ENCODE data around the gene C7orf33.
"Not testable (repeated sequence)": the region's sequence is repeated elsewhere in the genome, so short reads cannot be mapped to it uniquely, and the experiment has no call there.

Gene C7orf33

DNA sequence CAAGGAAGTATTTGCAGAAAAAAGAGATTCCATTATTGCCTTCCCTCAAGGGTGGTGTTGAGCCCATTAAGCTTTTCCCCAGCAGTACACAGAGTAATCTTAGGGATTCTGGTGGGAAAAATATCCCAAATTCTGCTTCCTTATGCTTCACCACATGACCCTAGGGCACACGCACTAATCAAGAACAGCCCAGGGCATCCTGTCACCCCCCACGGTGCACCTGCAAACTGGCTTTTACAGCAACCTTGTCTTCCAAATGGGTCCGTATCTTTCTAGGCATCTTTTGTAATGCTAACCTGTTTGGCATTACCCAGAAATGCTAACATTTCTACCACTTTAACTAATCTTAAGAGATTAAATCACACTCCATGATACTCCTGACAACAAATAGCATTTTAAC lies 926 bp upstream of the C7orf33 start:
- H3K4me3 ChIP-seq (ENCODE audit: insufficient read length, low read depth): no peak overlapping the region
- no peak overlapping the region for H3K9ac ChIP-seq (ENCODE audit: insufficient read length, low read depth)
- H3K36me3 ChIP-seq (ENCODE audit: insufficient read depth, insufficient read length, low read length): no peaks in the 10 kb centered on the region
- H3K9me3 ChIP-seq (ENCODE audit: insufficient read depth, low read length): no peaks in the 10 kb centered on the region
- no peaks in the 10 kb centered on the region for H3K27me3 ChIP-seq (ENCODE audit: insufficient read depth, insufficient read length)
- no peak for DNase-seq (ENCODE audit: low read depth, low spot score)
- no peaks in the 10 kb centered on the region for H3K4me1 ChIP-seq (ENCODE audit: insufficient read depth, insufficient read length)
- TF ChIP-seq YY1 (IDR thresholded peaks at IDR 0.05; ENCODE audit: insufficient read depth, insufficient read length) (no peak), ZNF274 (IDR thresholded peaks at IDR 0.05; ENCODE audit: low read depth, low read length) (no peak), SUZ12 (IDR thresholded peaks at IDR 0.05; ENCODE audit: extremely low read depth, insufficient read depth, insufficient read length) (no peak)

DNA sequence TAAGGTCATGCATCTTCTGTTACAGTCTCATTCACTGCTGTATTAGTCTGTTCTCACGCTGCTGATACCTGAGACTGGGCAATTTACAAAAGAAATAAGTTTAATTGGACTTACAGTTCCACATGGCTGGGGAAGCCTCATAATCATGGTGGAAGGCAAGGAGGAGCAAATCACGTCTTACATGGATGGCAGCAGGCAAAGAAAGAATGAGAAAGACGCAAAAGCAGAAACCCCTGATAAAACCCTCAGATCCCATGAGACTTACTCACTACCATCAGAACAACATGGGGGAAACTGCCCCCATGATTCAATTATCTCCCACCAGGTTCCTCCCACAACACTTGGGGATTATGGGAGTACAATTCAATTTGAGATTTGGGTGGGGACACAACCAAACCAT lies 5.8 kb downstream of the C7orf33 start:
- not testable (repeated sequence) for H3K36me3 ChIP-seq (ENCODE audit: insufficient read depth, insufficient read length, low read length); H3K4me3 ChIP-seq (ENCODE audit: insufficient read length, low read depth); H3K4me1 ChIP-seq (ENCODE audit: insufficient read depth, insufficient read length); DNase-seq (ENCODE audit: low read depth, low spot score); H3K9me3 ChIP-seq (ENCODE audit: insufficient read depth, low read length); H3K9ac ChIP-seq (ENCODE audit: insufficient read length, low read depth); H3K27me3 ChIP-seq (ENCODE audit: insufficient read depth, insufficient read length)

DNA sequence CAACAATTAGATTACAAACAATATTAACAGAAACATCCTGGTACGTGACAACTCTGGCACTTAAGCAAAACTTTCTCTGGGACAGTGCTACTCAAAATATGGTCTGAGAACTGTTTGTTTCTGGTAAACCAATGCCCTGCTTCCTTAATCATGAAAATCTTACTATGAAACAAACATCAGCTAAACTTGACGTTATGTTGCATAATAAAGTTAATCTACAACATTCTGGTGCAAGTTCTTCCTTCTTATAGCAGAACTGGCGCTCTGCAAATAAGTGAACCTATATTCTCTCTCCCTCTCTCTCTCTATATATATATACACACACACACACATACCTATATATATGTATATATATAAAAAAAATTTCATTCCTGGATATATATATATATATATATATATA lies 7.8 kb downstream of the C7orf33 start:
- no peak overlapping the region for H3K9ac ChIP-seq (ENCODE audit: insufficient read length, low read depth)
- DNase-seq (ENCODE audit: low read depth, low spot score): no peak
- no peaks in the 10 kb centered on the region for H3K4me1 ChIP-seq (ENCODE audit: insufficient read depth, insufficient read length)
- H3K36me3 ChIP-seq (ENCODE audit: insufficient read depth, insufficient read length, low read length): no peaks in the 10 kb centered on the region
- TF ChIP-seq YY1 (IDR thresholded peaks at IDR 0.05; ENCODE audit: insufficient read depth, insufficient read length) (no peak), ZNF274 (IDR thresholded peaks at IDR 0.05; ENCODE audit: low read depth, low read length) (no peak), SUZ12 (IDR thresholded peaks at IDR 0.05; ENCODE audit: extremely low read depth, insufficient read depth, insufficient read length) (no peak)
- peaks cover 8% of the 10 kb centered on the region for H3K9me3 ChIP-seq (ENCODE audit: insufficient read depth, low read length)
- no peaks in the 10 kb centered on the region for H3K27me3 ChIP-seq (ENCODE audit: insufficient read depth, insufficient read length)
- no peak overlapping the region for H3K4me3 ChIP-seq (ENCODE audit: insufficient read length, low read depth)

DNA sequence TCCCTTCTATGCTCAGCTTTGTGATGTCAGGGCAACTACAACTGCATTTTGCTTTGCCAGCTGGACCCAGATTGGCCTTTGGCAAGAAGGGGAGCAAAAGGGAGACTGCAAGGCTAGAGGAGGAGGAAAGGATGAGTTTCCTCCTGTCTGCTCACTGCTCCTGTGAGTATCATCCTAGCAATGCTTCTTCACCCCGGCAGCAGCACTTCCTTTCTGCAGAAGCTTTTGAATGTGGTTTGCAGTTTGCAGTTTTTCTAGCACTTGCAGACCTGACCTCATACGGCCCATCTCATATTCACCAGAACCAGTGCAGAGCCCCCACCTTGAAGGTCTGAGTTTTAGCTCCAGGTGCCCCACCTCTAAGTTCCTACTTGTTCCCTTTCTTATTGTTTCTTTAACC lies 14.8 kb downstream of the C7orf33 start:
- Histone ChIP-seq H3K9ac (ENCODE audit: insufficient read length, low read depth) (no peak overlapping the region), H3K4me1 (ENCODE audit: insufficient read depth, insufficient read length) (peaks cover 1% of the 10 kb centered on the region), H3K9me3 (ENCODE audit: insufficient read depth, low read length) (no peaks in the 10 kb centered on the region), H3K36me3 (ENCODE audit: insufficient read depth, insufficient read length, low read length) (no peaks in the 10 kb centered on the region), H3K4me3 (ENCODE audit: insufficient read length, low read depth) (no peak overlapping the region), H3K27me3 (ENCODE audit: insufficient read depth, insufficient read length) (no peaks in the 10 kb centered on the region)
- no peak for TF ChIP-seq ZNF274 (IDR thresholded peaks at IDR 0.05; ENCODE audit: low read depth, low read length)
- DNase-seq (ENCODE audit: low read depth, low spot score): no peak

DNA sequence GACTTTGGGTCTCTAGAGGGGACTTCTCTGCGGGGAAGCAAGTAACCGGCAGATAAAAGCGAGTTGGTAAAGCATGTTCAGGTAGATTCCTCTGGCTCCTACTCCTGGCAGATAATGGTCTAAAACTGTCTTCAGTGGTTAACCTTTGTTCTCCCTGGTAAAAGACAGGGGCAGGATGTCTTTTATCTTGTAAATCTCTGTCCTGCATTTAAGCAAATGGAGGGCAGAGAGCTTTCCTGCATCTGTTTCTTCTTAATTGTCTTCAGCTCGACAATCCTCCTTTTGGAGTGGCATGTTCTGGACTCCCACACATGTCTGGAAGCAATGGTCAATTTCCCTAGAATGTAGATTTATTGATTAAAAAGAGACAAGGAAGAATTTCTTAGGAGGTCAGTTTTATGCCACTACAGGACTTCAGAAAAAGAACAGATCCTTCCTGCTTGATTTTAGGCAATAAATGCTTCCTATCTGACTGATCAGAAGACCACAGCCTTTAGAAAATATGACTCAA lies 16.6 kb downstream of the C7orf33 start:
- DNase-seq (ENCODE audit: low read depth, low spot score): peak; percentile 84
- H3K4me1 ChIP-seq (ENCODE audit: insufficient read depth, insufficient read length): peaks cover 1% of the 10 kb centered on the region
- no peak for TF ChIP-seq SUZ12 (IDR thresholded peaks at IDR 0.05; ENCODE audit: extremely low read depth, insufficient read depth, insufficient read length)
- no peak for TF ChIP-seq ZNF274 (IDR thresholded peaks at IDR 0.05; ENCODE audit: low read depth, low read length)
- no peak for TF ChIP-seq YY1 (IDR thresholded peaks at IDR 0.05; ENCODE audit: insufficient read depth, insufficient read length)
- no peak overlapping the region for H3K9ac ChIP-seq (ENCODE audit: insufficient read length, low read depth)
- H3K27me3 ChIP-seq (ENCODE audit: insufficient read depth, insufficient read length): no peaks in the 10 kb centered on the region
- H3K9me3 ChIP-seq (ENCODE audit: insufficient read depth, low read length): no peaks in the 10 kb centered on the region
- H3K4me3 ChIP-seq (ENCODE audit: insufficient read length, low read depth): no peak overlapping the region
- H3K36me3 ChIP-seq (ENCODE audit: insufficient read depth, insufficient read length, low read length): no peaks in the 10 kb centered on the region

DNA sequence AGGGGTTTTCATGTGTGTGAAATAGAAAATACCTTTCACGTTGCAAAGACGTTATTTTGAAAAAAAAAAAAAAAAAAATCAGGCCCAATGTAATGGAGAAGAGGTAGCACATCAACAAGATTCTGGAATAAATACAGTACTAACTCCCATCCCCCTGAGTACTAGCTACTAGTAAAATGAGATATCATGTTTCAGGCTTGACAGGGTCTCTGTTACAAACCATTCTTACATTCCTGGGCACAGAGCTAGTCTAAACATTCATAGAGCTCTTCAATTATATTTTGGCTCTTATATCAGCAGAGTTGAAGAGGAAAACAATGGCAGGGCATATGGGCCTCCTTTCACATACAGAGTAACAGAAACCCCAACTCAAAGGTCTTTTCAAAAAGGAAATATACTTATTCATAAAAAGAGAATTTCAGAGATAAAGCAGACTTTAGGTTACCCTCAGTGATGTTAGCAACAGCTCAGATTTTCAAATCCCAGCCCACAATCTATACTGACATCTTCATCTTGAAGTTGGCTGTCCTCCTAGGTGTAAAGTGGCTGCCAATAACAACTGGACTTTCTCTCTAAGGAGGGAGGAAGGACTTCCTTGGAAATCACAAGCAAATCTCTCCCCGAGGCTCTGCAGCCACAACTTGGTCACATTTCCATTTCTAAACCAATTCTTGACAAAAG lies 18.6 kb downstream of the C7orf33 start:
- H3K4me3 ChIP-seq (ENCODE audit: insufficient read length, low read depth): no peak overlapping the region
- H3K27me3 ChIP-seq (ENCODE audit: insufficient read depth, insufficient read length): no peaks in the 10 kb centered on the region
- no peaks in the 10 kb centered on the region for H3K9me3 ChIP-seq (ENCODE audit: insufficient read depth, low read length)
- peaks cover 1% of the 10 kb centered on the region for H3K4me1 ChIP-seq (ENCODE audit: insufficient read depth, insufficient read length)
- TF ChIP-seq YY1 (IDR thresholded peaks at IDR 0.05; ENCODE audit: insufficient read depth, insufficient read length) (no peak), ZNF274 (IDR thresholded peaks at IDR 0.05; ENCODE audit: low read depth, low read length) (no peak), SUZ12 (IDR thresholded peaks at IDR 0.05; ENCODE audit: extremely low read depth, insufficient read depth, insufficient read length) (no peak)
- DNase-seq (ENCODE audit: low read depth, low spot score): no peak
- H3K36me3 ChIP-seq (ENCODE audit: insufficient read depth, insufficient read length, low read length): no peaks in the 10 kb centered on the region
- no peak overlapping the region for H3K9ac ChIP-seq (ENCODE audit: insufficient read length, low read depth)

DNA sequence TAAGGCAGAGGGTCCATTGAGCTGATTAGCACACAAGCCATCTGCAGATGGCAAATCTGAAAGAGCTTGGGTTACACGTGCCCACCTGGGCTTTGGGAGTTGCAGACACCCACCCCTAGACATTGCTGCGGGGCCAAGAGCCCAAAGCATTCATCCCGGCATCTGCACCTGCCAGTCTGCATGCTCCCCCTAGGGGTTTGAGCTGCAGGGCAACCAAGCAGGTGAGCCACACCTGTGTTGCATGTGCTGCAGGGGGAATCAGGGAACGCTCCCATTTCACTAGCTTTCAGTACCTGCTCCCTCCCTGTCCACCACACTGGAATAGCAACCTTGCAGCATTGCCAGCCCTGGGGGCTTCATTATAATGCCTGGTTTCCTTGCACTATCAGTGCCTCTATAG lies 21.1 kb downstream of the C7orf33 start:
- TF ChIP-seq YY1 (IDR thresholded peaks at IDR 0.05; ENCODE audit: insufficient read depth, insufficient read length): no peak
- TF ChIP-seq SUZ12 (IDR thresholded peaks at IDR 0.05; ENCODE audit: extremely low read depth, insufficient read depth, insufficient read length): no peak
- no peak for TF ChIP-seq ZNF274 (IDR thresholded peaks at IDR 0.05; ENCODE audit: low read depth, low read length)
- no peak overlapping the region for H3K9ac ChIP-seq (ENCODE audit: insufficient read length, low read depth)
- H3K36me3 ChIP-seq (ENCODE audit: insufficient read depth, insufficient read length, low read length): no peaks in the 10 kb centered on the region
- H3K9me3 ChIP-seq (ENCODE audit: insufficient read depth, low read length): no peaks in the 10 kb centered on the region
- no peak for DNase-seq (ENCODE audit: low read depth, low spot score)
- peaks cover 1% of the 10 kb centered on the region for H3K4me1 ChIP-seq (ENCODE audit: insufficient read depth, insufficient read length)
- no peaks in the 10 kb centered on the region for H3K27me3 ChIP-seq (ENCODE audit: insufficient read depth, insufficient read length)
- H3K4me3 ChIP-seq (ENCODE audit: insufficient read length, low read depth): no peak overlapping the region
